ENCODE measurements around the gene TRIM63. TPM values are rescaled to one million over a fixed set of nuclear protein-coding genes. Genes with fewer than 3 reads are reported as not detected.

Gene TRIM63
- total RNA-seq, 1 experiment from 2014 or later = not detected

DNA sequence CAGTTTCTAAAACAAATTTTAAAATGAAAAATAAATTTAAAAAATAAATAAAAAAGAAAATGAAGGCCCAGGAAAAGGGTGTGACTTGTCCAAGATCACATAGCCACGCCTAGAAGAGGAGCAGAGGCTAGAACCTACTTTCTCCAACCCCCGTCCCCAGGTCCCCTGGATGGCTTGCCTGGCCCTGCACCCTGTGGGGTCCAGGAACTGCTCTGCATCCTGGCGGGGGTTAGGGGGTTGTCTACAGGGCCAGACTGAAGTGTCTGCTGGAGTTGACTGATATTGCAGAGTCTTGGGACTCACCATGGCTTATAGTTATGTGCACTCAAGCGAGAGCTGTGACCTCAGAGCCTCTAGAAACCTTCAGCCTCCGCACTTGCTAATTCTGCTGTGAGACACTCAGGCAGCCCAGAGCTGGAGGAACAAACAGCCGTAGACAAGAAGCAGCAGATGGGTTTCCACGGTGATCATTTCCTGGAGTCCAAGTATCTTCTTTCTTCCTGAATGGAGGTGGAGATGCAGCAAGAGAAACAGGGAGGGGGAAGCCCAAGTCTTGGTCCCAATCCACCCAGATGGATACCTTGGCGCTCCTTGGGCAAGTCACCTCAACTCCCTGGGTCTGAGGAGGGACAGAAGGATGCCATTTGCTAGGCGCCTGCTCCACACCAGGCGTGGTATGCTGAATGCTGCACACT is 51.0 kb downstream of the TRIM63 start:
- no peak overlapping the region for H3K4me2 ChIP-seq (ENCODE audit: low read length)
- H3K4me3 ChIP-seq (ENCODE audit: low read length) = no peak overlapping the region
- no peaks in the 10 kb centered on the region for H3K36me3 ChIP-seq (ENCODE audit: low read depth, low read length)
- H3F3A ChIP-seq (ENCODE audit: low read length, unreplicated experiment) = no peaks in the 10 kb centered on the region
- ChIA-PET CTCF (no interaction called here), POLR2A (ENCODE audit: unreplicated experiment) (no interaction called here)
- intact Hi-C loops (cut with micrococcal nuclease) = no loop called here
- no peak for ATAC-seq
- no peak overlapping the region for H3K9ac ChIP-seq (ENCODE audit: low read length)
- H2AFZ ChIP-seq (ENCODE audit: low read length) = no peak overlapping the region
- H3K9me2 ChIP-seq (replicated peaks; ENCODE audit: low read length) = no peaks in the 10 kb centered on the region
- BruUV-seq (replicated peaks) = no TSS peak
- DNase-seq = no peak
- H4K20me1 ChIP-seq (ENCODE audit: low read length) = no peaks in the 10 kb centered on the region
- no peaks in the 10 kb centered on the region for H3K79me2 ChIP-seq (ENCODE audit: low read length)
- no peaks in the 10 kb centered on the region for H3K9me3 ChIP-seq (ENCODE audit: low read length)
- H3K4me1 ChIP-seq (ENCODE audit: insufficient read depth, low read length) = no peaks in the 10 kb centered on the region
- no peak for TF ChIP-seq EZH2phosphoT487 (IDR thresholded peaks at IDR 0.05; ENCODE audit: borderline replicate concordance, low read length)
- TF ChIP-seq, protein P1, sequence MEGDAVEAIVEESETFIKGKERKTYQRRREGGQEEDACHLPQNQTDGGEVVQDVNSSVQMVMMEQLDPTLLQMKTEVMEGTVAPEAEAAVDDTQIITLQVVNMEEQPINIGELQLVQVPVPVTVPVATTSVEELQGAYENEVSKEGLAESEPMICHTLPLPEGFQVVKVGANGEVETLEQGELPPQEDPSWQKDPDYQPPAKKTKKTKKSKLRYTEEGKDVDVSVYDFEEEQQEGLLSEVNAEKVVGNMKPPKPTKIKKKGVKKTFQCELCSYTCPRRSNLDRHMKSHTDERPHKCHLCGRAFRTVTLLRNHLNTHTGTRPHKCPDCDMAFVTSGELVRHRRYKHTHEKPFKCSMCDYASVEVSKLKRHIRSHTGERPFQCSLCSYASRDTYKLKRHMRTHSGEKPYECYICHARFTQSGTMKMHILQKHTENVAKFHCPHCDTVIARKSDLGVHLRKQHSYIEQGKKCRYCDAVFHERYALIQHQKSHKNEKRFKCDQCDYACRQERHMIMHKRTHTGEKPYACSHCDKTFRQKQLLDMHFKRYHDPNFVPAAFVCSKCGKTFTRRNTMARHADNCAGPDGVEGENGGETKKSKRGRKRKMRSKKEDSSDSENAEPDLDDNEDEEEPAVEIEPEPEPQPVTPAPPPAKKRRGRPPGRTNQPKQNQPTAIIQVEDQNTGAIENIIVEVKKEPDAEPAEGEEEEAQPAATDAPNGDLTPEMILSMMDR (conservative IDR thresholded peaks at IDR 0.05; ENCODE audit: low read depth, low read length) = no peak
- no peak for TF ChIP-seq EZH2 (IDR thresholded peaks at IDR 0.05; ENCODE audit: low read length, unreplicated experiment)
- H3K27me3 ChIP-seq (ENCODE audit: low read length) = no peaks in the 10 kb centered on the region
- no peak overlapping the region for H3K27ac ChIP-seq (ENCODE audit: low read length)

DNA sequence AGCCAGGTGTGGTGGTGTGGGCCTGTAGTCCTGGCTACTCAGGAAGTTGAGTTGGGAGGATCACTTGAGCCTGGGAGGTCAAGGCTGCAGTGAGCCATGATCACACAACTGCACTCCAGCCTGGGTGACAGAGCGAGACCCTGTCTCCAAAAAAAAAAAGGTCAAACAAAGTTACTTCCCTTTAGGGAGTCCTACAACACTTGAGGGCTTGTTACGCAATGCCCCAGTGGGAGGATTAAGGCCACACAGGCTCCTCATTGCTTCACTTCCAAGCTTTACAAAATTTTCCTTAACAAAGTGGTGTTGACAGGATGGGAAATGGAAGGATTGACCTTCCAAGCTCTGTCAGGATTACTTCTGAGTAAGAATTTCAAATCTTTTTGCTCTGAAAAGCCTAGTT is 52.1 kb downstream of the TRIM63 start:
- DNase-seq = no peak

DNA sequence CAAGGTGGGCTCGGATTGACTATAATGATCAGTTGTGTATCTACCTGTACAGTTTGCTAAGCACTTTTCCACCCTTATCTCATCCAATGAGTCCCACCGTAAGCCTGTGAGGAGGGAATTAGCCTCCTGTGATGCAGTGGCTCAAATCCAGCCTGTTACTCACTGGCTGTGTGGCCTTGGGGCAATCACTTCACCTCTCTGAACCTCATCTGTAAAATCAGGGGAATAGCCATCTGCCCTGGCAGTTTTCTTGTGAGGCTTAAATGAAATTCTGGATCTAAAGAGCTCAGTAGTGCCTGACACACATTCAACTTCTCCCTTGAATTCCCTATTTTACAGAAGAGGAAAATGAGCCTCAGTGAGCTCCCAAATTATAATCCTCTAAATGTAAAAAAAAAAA is 53.3 kb downstream of the TRIM63 start:
- Histone ChIP-seq H3K4me2 (ENCODE audit: low read length) (no peak overlapping the region), H3K9ac (ENCODE audit: low read length) (no peak overlapping the region), H3K4me1 (ENCODE audit: insufficient read depth, low read length) (no peaks in the 10 kb centered on the region), H3F3A (ENCODE audit: low read length, unreplicated experiment) (no peaks in the 10 kb centered on the region), H4K20me1 (ENCODE audit: low read length) (no peaks in the 10 kb centered on the region), H3K9me3 (ENCODE audit: low read length) (no peaks in the 10 kb centered on the region), H3K79me2 (ENCODE audit: low read length) (no peaks in the 10 kb centered on the region), H3K27me3 (ENCODE audit: low read length) (no peaks in the 10 kb centered on the region), H3K9me2 (replicated peaks; ENCODE audit: low read length) (no peaks in the 10 kb centered on the region), H3K27ac (ENCODE audit: low read length) (no peak overlapping the region), H3K4me3 (ENCODE audit: low read length) (no peak overlapping the region), H3K36me3 (ENCODE audit: low read depth, low read length) (no peaks in the 10 kb centered on the region), H2AFZ (ENCODE audit: low read length) (no peak overlapping the region)
- no peak for ATAC-seq
- BruUV-seq (replicated peaks) = no TSS peak
- DNase-seq = no peak
- ChIA-PET CTCF (interaction anchor here (0.6 kb wide), 1 partner anchor 119 kb away, joined by 3 read pairs; no protein-coding TSS in a partner anchor), POLR2A (ENCODE audit: unreplicated experiment) (no interaction called here)
- intact Hi-C loops (cut with micrococcal nuclease) = no loop called here
- no peak for TF ChIP-seq EZH2 (IDR thresholded peaks at IDR 0.05; ENCODE audit: low read length, unreplicated experiment)
- no peak for TF ChIP-seq EZH2phosphoT487 (IDR thresholded peaks at IDR 0.05; ENCODE audit: borderline replicate concordance, low read length)
- TF ChIP-seq, protein P1 (conservative IDR thresholded peaks at IDR 0.05; ENCODE audit: low read depth, low read length) = no peak

More for the DNA sequence above, 52.1 kb downstream of the TRIM63 start:
- Histone ChIP-seq H3K9me3 (ENCODE audit: low read length) (no peaks in the 10 kb centered on the region), H3K9me2 (replicated peaks; ENCODE audit: low read length) (no peaks in the 10 kb centered on the region), H3K36me3 (ENCODE audit: low read depth, low read length) (no peaks in the 10 kb centered on the region), H4K20me1 (ENCODE audit: low read length) (no peaks in the 10 kb centered on the region), H3K27me3 (ENCODE audit: low read length) (no peaks in the 10 kb centered on the region), H3K4me3 (ENCODE audit: low read length) (no peak overlapping the region), H3K27ac (ENCODE audit: low read length) (no peak overlapping the region), H3F3A (ENCODE audit: low read length, unreplicated experiment) (no peaks in the 10 kb centered on the region), H3K79me2 (ENCODE audit: low read length) (no peaks in the 10 kb centered on the region), H3K4me2 (ENCODE audit: low read length) (no peak overlapping the region), H3K4me1 (ENCODE audit: insufficient read depth, low read length) (no peaks in the 10 kb centered on the region), H2AFZ (ENCODE audit: low read length) (no peak overlapping the region), H3K9ac (ENCODE audit: low read length) (no peak overlapping the region)
- ATAC-seq = no peak
- ChIA-PET POLR2A (ENCODE audit: unreplicated experiment) (no interaction called here), CTCF (no interaction called here)
- BruUV-seq (replicated peaks) = no TSS peak
- TF ChIP-seq EZH2 (IDR thresholded peaks at IDR 0.05; ENCODE audit: low read length, unreplicated experiment) (no peak), EZH2phosphoT487 (IDR thresholded peaks at IDR 0.05; ENCODE audit: borderline replicate concordance, low read length) (no peak)
- TF ChIP-seq, protein P1 (conservative IDR thresholded peaks at IDR 0.05; ENCODE audit: low read depth, low read length) = no peak
- intact Hi-C loops (cut with micrococcal nuclease) = no loop called here

Measured in PC-3 (cell line).